Thymus (tissue), 11 donors: ENCODE data around the gene NHSL2. TPM values are rescaled to one million over a fixed set of nuclear protein-coding genes. Genes with fewer than 3 reads are reported as not detected.
A peak's percentile ranks its signal among the peaks of the same experiment; 100 is the strongest.
"Not testable (repeated sequence)": the region's sequence is repeated elsewhere in the genome, so short reads cannot be mapped to it uniquely, and the experiment has no call there.

Experiments
- DNase-seq, 9 donors: peaks; one replicate each; pipeline ENCODE4 v3.0.0-alpha.2; 2013; ENCODE audit warnings: low spot score in 9 of 9, low read depth in 6 of 9, missing footprints in 1 of 9
- H3K27ac ChIP-seq, 2 donors: one replicate each; pipeline ENCODE4 v1.5.1; 2013; ENCODE audit warnings: control low read depth in 1 of 2, low read depth in 1 of 2, low read length in 1 of 2, mild to moderate bottlenecking in 1 of 2, moderate library complexity in 1 of 2
- H3K27me3 ChIP-seq, 2 donors: one replicate each; pipeline ENCODE4 v1.5.1; 2013; ENCODE audit warnings: low read length in 1 of 2; ENCODE audit not compliant: control insufficient read depth in 2 of 2, insufficient read depth in 1 of 2
- H3K36me3 ChIP-seq, 2 donors: one replicate each; pipeline ENCODE4 v1.5.1; 2013; ENCODE audit warnings: low read length in 1 of 2, mild to moderate bottlenecking in 1 of 2, moderate library complexity in 1 of 2; ENCODE audit not compliant: control insufficient read depth in 2 of 2, insufficient read depth in 2 of 2
- H3K4me1 ChIP-seq, 2 donors: one replicate each; pipeline ENCODE4 v1.5.1; 2013; ENCODE audit warnings: low read length in 2 of 2; ENCODE audit not compliant: control insufficient read depth in 2 of 2, insufficient read depth in 2 of 2
- H3K4me3 ChIP-seq, 2 donors: one replicate each; pipeline ENCODE4 v1.5.1; 2013; ENCODE audit warnings: low read length in 2 of 2, control low read depth in 1 of 2, mild to moderate bottlenecking in 1 of 2
- H3K9me3 ChIP-seq, 2 donors: one replicate each; pipeline ENCODE4 v1.5.1; 2013; ENCODE audit warnings: low read length in 1 of 2, mild to moderate bottlenecking in 1 of 2; ENCODE audit not compliant: control insufficient read depth in 2 of 2, insufficient read depth in 1 of 2
- WGBS: extraction: QIAGEN DNeasy Blood & Tissue Kit; methylation state at CpG from one replicate; pipeline ENCODE4 v1.1.7; 2013; 5-methylcytosine and 5-hydroxymethylcytosine counted together
- polyA plus RNA-seq: library from polyadenylated mRNA; stranded (reverse); fragments of 200-250 nt; gene quantifications from one replicate; pipeline ENCODE4 v1.2.3, GENCODE V29; 2013
- total RNA-seq: library from RNA; stranded (reverse); fragments of 120-200 nt; gene quantifications from one replicate; pipeline ENCODE4 v1.2.4, GENCODE V29; 2013
- donor health status: healthy.

The NHSL2 gene
- total and polyA plus RNA-seq, 2 donors = 0.80 TPM

DNA sequence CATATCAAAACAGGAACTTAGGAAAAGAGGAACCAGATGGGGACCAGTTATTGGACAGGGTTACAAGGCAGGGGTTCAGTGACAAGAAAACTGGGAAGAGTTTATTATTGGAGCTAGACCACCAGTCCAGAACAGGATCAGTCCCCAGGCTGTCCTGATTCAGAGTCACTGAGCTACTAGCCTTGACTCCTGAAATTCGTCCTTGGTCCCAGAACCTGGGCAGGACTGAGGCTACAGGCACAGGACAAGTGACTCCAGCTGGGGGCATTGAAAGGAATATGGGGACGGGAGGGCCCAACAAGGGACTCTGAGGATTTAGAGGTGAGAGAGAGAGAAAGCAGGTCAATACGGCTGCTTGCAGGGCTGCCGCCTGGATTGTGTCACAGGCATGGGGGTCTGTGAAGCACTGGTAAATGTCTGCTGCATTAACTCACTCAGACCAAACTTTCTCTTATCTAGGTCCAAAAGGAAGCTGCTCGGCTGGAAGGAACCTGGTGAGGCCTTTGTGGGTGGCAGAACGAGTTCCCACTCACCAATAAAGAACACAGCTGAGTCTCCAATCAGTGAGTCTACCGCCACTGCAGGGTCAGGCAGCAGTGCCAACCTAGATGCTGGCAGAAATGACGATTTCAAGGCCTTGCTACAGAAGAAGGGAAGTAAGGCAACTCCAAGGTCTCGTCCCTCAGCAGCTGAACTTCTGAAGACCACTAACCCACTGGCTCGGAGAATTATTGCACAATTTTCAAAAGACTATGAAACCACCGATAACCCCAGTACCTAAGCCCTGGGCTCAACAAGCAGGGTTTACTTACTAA is 232.4 kb downstream of the NHSL2 start:
- no peaks in the 10 kb centered on the region for H3K9me3 ChIP-seq
- no peak overlapping the region for H3K4me3 ChIP-seq
- no peaks in the 10 kb centered on the region for H3K36me3 ChIP-seq
- H3K4me1 ChIP-seq = peaks cover 7 to 51% of the 10 kb centered on the region in 2 donors
- H3K27me3 ChIP-seq = no peaks in the 10 kb centered on the region
- DNase-seq = no peak
- 72% methylated on average over 11 of the region's 11 CpGs for WGBS
- H3K27ac ChIP-seq = peak overlapping the region in 1 of 2 donors; percentile 92

DNA sequence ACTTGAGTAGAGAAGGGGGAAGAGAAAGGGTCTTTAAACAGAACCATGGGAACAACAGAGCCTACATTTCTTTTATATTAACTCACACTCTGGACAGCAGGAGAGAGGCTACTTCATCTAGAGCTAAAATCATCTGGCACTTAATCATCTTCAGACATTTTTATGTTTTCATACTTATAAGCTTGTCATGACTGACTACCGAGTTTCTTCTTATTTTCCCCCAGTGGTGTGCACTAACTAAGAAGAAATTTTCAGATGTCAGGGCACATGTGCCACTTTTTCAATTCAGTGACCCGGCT is 232.9 kb downstream of the NHSL2 start:
- no peaks in the 10 kb centered on the region for H3K27me3 ChIP-seq
- no peak for DNase-seq
- H3K4me1 ChIP-seq = peaks cover 7 to 51% of the 10 kb centered on the region in 2 donors
- no peak overlapping the region for H3K27ac ChIP-seq
- WGBS = 96% methylated on average over 2 of the region's 2 CpGs
- no peak overlapping the region for H3K4me3 ChIP-seq
- no peaks in the 10 kb centered on the region for H3K36me3 ChIP-seq
- no peaks in the 10 kb centered on the region for H3K9me3 ChIP-seq

DNA sequence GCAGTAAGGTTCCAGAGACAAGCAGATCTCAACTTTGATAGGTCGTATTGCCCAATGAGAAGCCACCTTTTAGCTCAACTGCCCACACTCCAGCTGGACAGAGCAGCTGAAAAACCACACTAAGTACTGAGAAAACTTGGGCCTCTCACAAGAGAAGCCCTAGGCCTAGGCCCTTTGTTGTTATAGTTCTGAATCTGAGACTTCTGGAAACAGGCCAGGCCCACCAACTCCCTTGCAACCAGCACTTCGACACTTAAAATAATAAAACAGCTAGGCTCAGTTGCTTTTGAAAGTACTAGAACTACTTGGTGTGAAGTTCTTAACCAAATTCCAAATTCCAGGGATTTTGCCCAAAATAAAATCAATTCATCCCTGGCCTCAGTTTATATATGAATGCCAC is 234.5 kb downstream of the NHSL2 start:
- Histone ChIP-seq H3K9me3 (no peaks in the 10 kb centered on the region), H3K27me3 (no peaks in the 10 kb centered on the region), H3K36me3 (no peaks in the 10 kb centered on the region), H3K27ac (no peak overlapping the region), H3K4me1 (peaks cover 7 to 50% of the 10 kb centered on the region in 2 donors), H3K4me3 (no peak overlapping the region)
- no peak for DNase-seq
- 38% methylated on average over 2 of the region's 2 CpGs for WGBS

DNA sequence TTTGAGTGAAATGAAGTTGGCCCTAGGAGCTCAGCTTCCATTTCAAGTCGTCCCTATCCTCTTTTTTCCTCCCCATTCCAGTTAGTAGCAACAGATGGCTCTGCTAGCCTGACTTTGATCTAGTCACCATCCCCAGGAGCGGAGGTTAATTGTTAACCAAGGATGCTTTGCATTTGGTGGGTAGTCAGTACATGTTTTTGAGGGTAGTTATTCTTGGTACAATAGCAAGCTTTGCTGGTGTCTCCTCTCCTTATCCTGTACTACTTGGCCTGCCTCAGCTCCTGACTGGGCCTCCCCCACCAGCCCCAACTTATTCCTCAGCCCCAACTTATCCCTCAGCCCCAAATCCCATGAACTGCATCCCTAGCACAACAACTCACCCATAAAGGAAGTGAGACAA is 235.9 kb downstream of the NHSL2 start:
- 97% methylated on average over 2 of the region's 2 CpGs for WGBS
- no peaks in the 10 kb centered on the region for H3K27me3 ChIP-seq
- no peak overlapping the region for H3K27ac ChIP-seq
- no peak for DNase-seq
- no peaks in the 10 kb centered on the region for H3K36me3 ChIP-seq
- H3K4me3 ChIP-seq = no peak overlapping the region
- H3K9me3 ChIP-seq = no peaks in the 10 kb centered on the region
- peaks cover 7 to 37% of the 10 kb centered on the region in 2 donors for H3K4me1 ChIP-seq

DNA sequence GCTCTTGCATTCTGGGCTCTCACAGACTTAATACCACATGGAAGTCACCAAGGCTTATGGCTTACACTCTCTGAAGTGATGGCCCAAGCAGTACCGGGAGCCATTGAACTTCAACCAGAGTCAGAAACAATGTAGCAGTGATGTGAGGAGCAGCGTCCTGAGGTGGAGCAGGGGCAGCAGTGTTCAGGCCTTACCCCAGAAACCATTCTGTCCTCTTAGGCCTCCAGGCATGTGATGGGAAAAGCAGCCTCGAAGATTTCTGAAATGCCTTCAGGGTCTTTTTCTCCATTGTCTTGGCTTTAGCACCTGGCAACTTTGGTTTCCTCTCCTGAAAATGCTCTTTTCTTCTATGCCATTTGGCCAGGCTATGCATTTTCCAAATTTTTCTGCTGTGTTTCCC is 248.1 kb downstream of the NHSL2 start:
- no peaks in the 10 kb centered on the region for H3K36me3 ChIP-seq
- no peak overlapping the region for H3K27ac ChIP-seq

DNA sequence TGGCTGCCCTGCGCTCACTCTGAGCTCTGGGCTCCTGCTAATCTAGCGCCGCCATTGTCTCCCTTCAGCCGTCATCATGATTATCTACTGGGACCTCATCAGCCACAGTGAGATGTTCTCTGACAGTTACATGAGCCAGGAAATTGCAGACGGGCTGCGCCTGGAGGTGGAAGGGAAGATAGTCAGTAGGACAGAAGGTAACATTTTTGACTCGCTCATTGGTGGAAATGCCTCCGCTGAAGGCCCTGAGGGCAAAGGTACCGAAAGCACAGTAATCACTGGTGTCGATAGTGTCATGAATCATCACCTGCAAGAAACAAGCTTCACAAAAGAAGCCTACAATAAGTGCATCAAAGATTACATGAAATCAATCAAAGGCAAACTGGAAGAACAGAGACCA is 249.1 kb downstream of the NHSL2 start:
- Histone ChIP-seq H3K4me1 (no peaks in the 10 kb centered on the region), H3K4me3 (no peak overlapping the region), H3K27ac (no peak overlapping the region), H3K36me3 (no peaks in the 10 kb centered on the region), H3K27me3 (peaks cover 0 to 2% of the 10 kb centered on the region in 2 donors), H3K9me3 (peaks cover 0 to 7% of the 10 kb centered on the region in 2 donors)
- DNase-seq = no peak
- 88% methylated on average over 10 of the region's 10 CpGs for WGBS

More for the DNA sequence above, 248.1 kb downstream of the NHSL2 start:
- H3K9me3 ChIP-seq = peaks cover 0 to 7% of the 10 kb centered on the region in 2 donors
- no peaks in the 10 kb centered on the region for H3K4me1 ChIP-seq
- H3K27me3 ChIP-seq = peaks cover 0 to 2% of the 10 kb centered on the region in 2 donors
- no peak for DNase-seq
- over 99% methylated on average over 3 of the region's 3 CpGs for WGBS
- no peak overlapping the region for H3K4me3 ChIP-seq

DNA sequence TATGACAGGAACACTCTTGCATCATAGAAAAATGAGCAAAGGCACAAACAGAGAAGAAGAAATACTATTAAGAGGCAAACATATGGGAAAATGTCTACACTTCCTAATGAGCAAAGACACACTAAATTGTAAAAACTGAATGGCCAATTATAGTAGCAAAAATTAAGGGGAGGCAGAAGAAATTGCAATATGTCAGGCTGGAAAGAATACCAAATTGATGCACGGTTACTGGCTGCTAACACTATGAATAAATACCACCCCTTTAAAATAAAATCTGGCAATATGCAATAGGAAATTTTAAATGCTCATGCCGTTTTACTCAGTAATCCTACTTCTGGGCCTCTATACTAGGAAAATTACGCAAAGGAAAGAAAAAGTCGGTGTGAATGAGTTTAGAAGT is 254.9 kb downstream of the NHSL2 start:
- no peaks in the 10 kb centered on the region for H3K4me1 ChIP-seq
- no peaks in the 10 kb centered on the region for H3K36me3 ChIP-seq
- no peak for DNase-seq
- H3K27me3 ChIP-seq = no peaks in the 10 kb centered on the region
- H3K4me3 ChIP-seq = no peak overlapping the region
- WGBS = 96% methylated on average over 4 of the region's 4 CpGs
- no peaks in the 10 kb centered on the region for H3K9me3 ChIP-seq
- no peak overlapping the region for H3K27ac ChIP-seq

DNA sequence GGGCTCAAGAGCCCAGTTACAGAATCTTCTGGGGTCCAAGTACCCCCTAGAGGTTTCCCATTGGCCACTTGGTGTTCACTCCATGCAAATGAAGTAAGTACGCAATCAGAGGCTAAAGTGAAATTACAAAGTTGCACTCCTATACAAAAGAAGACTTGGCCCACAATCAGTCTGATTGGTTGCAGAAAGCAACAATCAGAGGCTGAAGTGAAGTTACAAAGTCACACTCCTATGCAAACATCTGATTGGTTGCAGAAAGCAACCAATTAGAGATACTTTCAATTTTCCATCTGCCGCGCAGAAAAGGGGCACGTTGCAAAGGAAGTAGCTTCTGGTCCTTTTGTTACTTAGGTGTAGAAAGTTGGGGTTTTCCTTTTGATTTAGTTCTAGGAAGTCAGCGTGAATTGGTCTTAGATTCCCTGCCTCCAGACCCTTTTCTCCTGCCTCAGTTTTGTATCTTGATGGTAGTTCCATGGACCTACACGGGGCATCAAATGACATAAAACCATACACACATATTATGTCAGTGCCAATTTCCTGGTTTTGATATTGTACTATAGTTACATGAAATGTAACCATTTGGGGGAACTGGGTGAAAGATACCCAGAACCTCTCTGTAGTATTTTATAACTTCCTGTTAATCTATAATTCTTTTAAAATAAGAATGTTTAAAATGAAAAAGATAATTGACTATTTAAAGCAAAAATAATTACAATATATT is 258.5 kb downstream of the NHSL2 start:
- WGBS = 57% methylated on average over 6 of the region's 6 CpGs
- H3K27ac ChIP-seq = no peak overlapping the region
- no peak overlapping the region for H3K4me3 ChIP-seq

DNA sequence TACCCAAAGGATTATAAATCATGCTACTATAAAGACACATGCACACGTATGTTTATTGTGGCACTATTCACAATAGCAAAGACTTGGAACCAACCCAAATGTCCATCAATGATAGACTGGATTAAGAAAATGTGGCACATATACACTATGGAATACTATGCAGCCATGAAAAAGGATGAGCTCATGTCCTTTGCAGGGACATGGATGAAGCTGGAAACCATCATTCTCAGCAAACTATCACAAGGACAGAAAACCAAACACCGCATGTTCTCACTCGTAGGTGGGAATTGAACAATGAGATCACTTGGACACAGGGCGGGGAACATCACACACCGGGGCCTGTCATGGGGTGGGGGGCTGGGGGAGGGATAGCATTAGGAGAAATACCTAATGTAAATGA is 265.6 kb downstream of the NHSL2 start:
- 94% methylated on average over 3 of the region's 5 CpGs for WGBS
- H3K4me3 ChIP-seq, H3K36me3 ChIP-seq, DNase-seq, H3K27ac ChIP-seq, H3K27me3 ChIP-seq, H3K4me1 ChIP-seq, H3K9me3 ChIP-seq: not testable (repeated sequence)

More for the DNA sequence above, 258.5 kb downstream of the NHSL2 start:
- H3K27me3 ChIP-seq = no peaks in the 10 kb centered on the region
- H3K36me3 ChIP-seq = no peaks in the 10 kb centered on the region
- no peaks in the 10 kb centered on the region for H3K9me3 ChIP-seq
- no peaks in the 10 kb centered on the region for H3K4me1 ChIP-seq
- DNase-seq = peak in 1 of 9 donors; percentile 18
